ENCODE data around the gene YWHAQ.
A peak's percentile ranks its signal among the peaks of the same experiment; 100 is the strongest.

Gene YWHAQ

GRCh38 chr2:9637330-9637729, 6.5 kb upstream of the YWHAQ start:
- peak; percentile 76 for DNase-seq (ENCODE audit: low read depth)
- no peak overlapping the region for H3K4me3 ChIP-seq (replicated peaks; ENCODE audit: low read depth, low read length)
- TF ChIP-seq CTCF (IDR thresholded peaks at IDR 0.05; ENCODE audit: low read length, missing control alignments) = no peak

GRCh38 chr2:9634133-9634532, 3.3 kb upstream of the YWHAQ start:
- DNase-seq (ENCODE audit: low read depth) = no peak
- TF ChIP-seq CTCF (IDR thresholded peaks at IDR 0.05; ENCODE audit: low read length, missing control alignments) = no peak
- H3K4me3 ChIP-seq (replicated peaks; ENCODE audit: low read depth, low read length) = no peak overlapping the region

- no peak overlapping the region for H3K4me3 ChIP-seq (replicated peaks; ENCODE audit: low read depth, low read length)
- TF ChIP-seq CTCF (IDR thresholded peaks at IDR 0.05; ENCODE audit: low read length, missing control alignments) = no peak
- no peak for DNase-seq (ENCODE audit: low read depth)
Measured at GRCh38 chr2:9631878-9632700, 1.3 kb upstream of the YWHAQ start.

- DNase-seq (ENCODE audit: low read depth) = no peak
- peak overlapping the region; percentile 91 for H3K4me3 ChIP-seq (replicated peaks; ENCODE audit: low read depth, low read length)
- no peak for TF ChIP-seq CTCF (IDR thresholded peaks at IDR 0.05; ENCODE audit: low read length, missing control alignments)
Measured at GRCh38 chr2:9631553-9631819, 689 bp upstream of the YWHAQ start.

GRCh38 chr2:9630117-9630735, 571 bp downstream of the YWHAQ start:
- H3K4me3 ChIP-seq (replicated peaks; ENCODE audit: low read depth, low read length) = peak overlapping the region; percentile 91
- peak; percentile 65 for DNase-seq (ENCODE audit: low read depth)

GRCh38 chr2:9629222-9630116, 1.3 kb downstream of the YWHAQ start:
- DNase-seq (ENCODE audit: low read depth) = peak; percentile 45
- TF ChIP-seq CTCF (IDR thresholded peaks at IDR 0.05; ENCODE audit: low read length, missing control alignments) = no peak
- H3K4me3 ChIP-seq (replicated peaks; ENCODE audit: low read depth, low read length) = peak overlapping the region; percentile 91

More at GRCh38 chr2:9630117-9630735, 571 bp downstream of the YWHAQ start:
- TF ChIP-seq CTCF (IDR thresholded peaks at IDR 0.05; ENCODE audit: low read length, missing control alignments) = no peak

Data from fibroblast of pulmonary artery (primary cell).